GM21717 (cell line): ENCODE data around the gene C22orf23.

Experiments
- ATAC-seq: cut with Tn5 transposase; IDR thresholded peaks from one replicate; pipeline ENCODE4 v1.9.1; 2021; ENCODE audit warnings: mild to moderate bottlenecking, moderate library complexity; ENCODE audit not compliant: unreplicated experiment

C22orf23 gene

GRCh38 chr22:37926771-37927636 lies 26.4 kb downstream of the C22orf23 start:
- no peak for ATAC-seq

DNA sequence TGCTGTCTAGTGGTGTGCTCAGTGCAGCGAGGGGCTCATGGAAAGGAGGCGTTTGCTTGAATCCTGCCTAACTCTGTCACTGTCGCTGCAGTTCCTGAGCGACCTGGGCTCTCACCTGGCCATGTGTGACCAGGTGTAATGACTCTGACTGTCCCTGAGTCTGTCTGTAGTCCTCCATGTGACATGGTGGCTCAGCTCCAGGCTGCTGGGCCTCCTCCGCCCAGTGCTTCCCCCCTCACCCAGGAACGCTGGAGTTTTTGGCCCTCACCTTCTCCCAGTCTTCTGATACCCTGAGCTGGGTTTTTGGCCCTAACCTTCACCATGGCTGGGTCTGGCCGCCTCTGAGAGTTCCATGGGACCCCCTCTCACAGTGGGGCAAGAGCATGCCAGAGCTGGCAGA lies 27.0 kb downstream of the C22orf23 start:
- ATAC-seq, result no peak

DNA sequence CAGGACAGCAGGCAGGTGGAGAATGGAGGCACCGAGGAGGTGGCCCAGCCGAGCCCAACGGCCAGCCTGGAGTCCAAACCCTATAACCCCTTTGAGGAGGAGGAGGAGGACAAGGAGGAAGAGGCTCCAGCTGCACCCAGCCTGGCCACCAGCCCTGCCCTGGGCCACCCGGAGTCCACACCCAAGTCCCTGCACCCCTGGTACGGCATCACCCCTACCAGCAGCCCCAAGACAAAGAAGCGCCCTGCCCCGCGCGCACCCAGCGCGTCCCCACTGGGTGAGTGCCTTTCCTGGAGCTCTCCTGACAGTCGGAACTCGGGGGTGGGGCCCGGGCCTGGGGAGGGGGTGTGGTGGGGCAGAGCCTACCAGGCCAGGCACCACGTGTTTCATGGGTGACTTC lies 27.6 kb downstream of the C22orf23 start:
- ATAC-seq, result no peak

GRCh38 chr22:37925330-37925729 lies 28.1 kb downstream of the C22orf23 start:
- ATAC-seq, result no peak

GRCh38 chr22:37924386-37925065 lies 28.9 kb downstream of the C22orf23 start:
- ATAC-seq, result no peak

- ATAC-seq, result no peak
Measured at GRCh38 chr22:37923927-37924326, 29.5 kb downstream of the C22orf23 start.

DNA sequence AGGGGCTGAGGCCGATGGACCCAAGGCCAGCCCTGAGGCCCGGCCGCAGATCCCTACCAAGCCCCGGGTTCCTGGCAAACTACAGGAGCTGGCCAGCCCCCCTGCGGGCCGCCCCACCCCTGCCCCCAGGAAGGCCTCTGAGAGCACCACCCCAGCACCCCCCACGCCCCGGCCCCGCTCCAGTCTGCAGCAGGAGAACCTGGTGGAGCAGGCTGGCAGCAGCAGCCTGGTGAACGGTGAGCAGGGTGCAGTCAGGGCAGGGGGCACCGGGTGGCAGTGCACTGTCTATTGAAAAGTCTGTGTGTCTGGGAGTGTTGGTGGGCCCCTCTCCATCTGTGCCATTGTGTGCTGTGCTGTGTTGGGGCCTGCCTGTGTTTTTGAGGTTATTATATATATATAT lies 31.2 kb downstream of the C22orf23 start:
- ATAC-seq, result no peak

- no peak for ATAC-seq
Measured at GRCh38 chr22:37920126-37920525, 33.3 kb downstream of the C22orf23 start.

- no peak for ATAC-seq
Measured at GRCh38 chr22:37918580-37919270, 34.7 kb downstream of the C22orf23 start.

- ATAC-seq, result no peak
Measured at GRCh38 chr22:37917874-37918548, 35.4 kb downstream of the C22orf23 start.

DNA sequence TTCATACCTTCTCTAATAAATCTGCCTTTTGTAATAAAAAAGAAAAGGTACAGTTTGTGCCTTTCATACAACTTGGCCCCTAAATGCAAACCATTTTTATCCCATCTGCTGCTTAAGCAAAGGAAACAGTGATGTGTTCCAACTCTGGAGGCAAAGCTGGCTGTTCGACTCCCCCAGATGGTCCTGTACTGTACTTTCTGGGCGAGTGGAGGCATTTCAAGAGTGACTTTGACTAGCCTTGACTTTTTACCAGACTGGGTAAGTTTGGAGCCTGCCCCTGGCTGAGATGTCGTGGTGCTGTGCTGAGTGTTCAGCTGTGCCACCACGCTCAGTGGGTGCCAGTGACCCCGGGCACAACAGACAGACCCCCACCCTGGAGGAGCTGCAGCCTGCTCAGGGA lies 37.1 kb downstream of the C22orf23 start:
- no peak for ATAC-seq

DNA sequence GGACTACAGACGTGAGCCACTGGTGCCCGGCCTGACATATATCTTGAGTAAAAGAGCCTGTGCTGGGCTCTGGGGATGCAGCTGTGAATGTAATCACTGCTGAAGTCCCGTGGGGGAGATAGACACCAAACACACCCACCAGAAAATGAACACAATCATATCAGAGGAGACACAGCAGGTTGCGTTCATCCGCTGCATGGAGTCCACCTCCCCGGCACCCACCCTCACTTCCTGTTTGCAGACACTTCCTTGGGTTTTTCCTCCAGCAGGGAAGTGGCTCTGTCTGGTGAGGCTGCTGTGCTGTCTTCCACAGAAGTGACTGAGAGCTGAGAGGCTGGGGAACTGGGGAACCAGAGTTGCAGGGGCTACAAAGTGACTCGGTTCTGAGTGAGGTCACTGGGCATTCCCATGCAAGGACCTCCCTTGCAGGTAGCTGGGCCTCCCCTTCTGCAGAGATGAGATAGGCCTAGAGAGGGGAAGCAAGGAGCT lies 40.1 kb downstream of the C22orf23 start:
- no peak for ATAC-seq

GRCh38 chr22:37912171-37912570 lies 41.2 kb downstream of the C22orf23 start:
- ATAC-seq, result no peak

GRCh38 chr22:37911697-37912096 lies 41.7 kb downstream of the C22orf23 start:
- no peak for ATAC-seq

GRCh38 chr22:37910890-37911672 lies 42.3 kb downstream of the C22orf23 start:
- ATAC-seq, result no peak

- no peak for ATAC-seq
Measured at GRCh38 chr22:37909766-37910165, 43.6 kb downstream of the C22orf23 start.

DNA sequence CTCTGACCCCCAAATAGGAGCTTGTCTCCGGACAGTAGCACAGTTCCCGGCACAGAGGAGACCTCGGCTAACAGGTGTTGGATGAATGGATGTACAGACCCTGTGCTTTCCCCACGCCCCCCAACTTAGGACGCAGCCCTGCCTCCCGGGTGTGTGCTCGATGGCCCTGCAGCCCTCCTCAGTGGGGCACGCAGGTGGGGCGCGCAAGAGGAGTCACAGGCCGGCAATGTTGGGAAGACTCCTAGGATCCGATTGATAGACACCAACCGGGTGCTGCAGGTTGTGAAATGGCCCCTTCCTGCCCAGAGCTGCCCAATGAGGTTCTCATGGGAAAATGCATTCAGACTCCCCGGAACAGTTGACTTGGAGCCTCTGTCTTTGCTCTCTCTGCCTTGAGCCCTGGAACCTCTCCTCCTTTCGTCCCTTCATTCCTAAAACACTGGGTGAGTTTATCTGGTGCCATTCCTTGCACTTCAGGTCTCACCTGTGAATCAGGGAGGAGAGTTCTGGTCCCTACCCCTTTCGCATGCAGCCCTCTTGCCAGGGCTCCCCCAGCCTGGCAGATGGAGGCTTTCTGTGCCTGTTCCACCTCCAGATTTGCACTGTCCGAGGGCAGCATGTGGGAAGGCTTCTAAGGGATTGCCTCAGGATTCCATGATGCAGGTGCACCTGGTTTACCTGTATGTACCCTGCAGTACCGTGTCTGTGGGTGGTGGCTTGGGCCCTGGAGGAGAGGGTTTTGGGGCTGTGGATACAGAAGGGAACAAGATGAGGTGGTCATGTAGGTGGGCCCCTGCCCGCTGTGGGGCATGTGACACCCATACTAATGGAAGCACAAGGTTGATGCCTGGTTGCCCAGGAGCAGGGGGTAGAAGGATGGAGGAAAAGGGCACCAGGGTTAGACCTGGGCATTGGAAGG lies 46.1 kb downstream of the C22orf23 start:
- ATAC-seq, result no peak

DNA sequence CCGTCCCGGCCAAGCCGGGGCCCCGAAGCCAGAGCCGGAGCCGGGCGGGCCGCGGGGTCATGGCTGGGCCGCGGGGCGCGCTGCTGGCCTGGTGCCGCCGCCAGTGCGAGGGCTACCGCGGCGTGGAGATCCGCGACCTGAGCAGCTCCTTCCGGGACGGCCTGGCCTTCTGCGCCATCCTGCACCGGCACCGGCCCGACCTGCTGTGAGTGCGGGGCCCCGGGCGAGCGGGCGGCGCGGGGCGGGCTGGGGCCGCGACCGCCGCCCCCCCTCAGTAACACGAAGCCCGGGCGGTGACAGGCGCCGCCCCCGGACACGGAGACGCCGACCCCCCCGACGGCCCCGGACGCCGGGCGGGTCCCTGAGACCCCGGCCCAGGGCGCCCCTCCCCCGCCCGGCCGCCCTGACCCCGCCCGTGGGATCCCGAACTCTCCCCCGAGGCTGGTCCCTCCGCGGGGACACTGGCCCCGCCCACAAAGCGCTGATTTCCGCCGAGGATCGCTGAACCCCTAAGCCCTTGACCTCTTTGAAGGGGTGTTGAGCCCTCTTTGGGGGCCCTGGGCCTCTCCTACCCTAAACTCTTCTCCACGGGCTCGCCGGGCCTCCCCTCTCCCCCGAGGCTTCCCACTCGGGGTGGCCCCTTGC lies 46.9 kb downstream of the C22orf23 start:
- ATAC-seq, result no peak
